ENCODE results near the gene SPEF1. TPM values are rescaled to one million over a fixed set of nuclear protein-coding genes. Genes with fewer than 3 reads are reported as not detected.
A peak's percentile ranks its signal among the peaks of the same experiment; 100 is the strongest.

SPEF1 gene
- total RNA-seq, 2 donors from 2014 or later, result not detected

GRCh38 chr20:3751675-3752385 lies 29.4 kb downstream of the SPEF1 start:
- Histone ChIP-seq H3K9ac (ENCODE audit: low read depth in 2 of 2, low read length in 2 of 2) (no peak overlapping the region), H3K27ac (no peak overlapping the region), H3K4me1 (no peaks in the 10 kb centered on the region), H3K4me3 (peak overlapping the region; percentile 34), H3K36me3 (no peaks in the 10 kb centered on the region), H3K27me3 (peaks cover 15% of the 10 kb centered on the region), H3K9me3 (no peaks in the 10 kb centered on the region)
- intact Hi-C loops (cut with DNase I), result no loop called here
- DNase-seq, result peak; percentile 67
- no peak for TF ChIP-seq CTCF (IDR thresholded peaks at IDR 0.05)

- no peak overlapping the region for H3K27ac ChIP-seq
- no peak for DNase-seq
- H3K36me3 ChIP-seq, result no peaks in the 10 kb centered on the region
- TF ChIP-seq CTCF (IDR thresholded peaks at IDR 0.05), result no peak
- H3K9ac ChIP-seq (ENCODE audit: low read depth in 2 of 2, low read length in 2 of 2), result no peak overlapping the region
- no peaks in the 10 kb centered on the region for H3K4me1 ChIP-seq
- H3K27me3 ChIP-seq, result peaks cover 15% of the 10 kb centered on the region
- H3K4me3 ChIP-seq, result peak overlapping the region; percentile 34
- no peaks in the 10 kb centered on the region for H3K9me3 ChIP-seq
- intact Hi-C loops (cut with DNase I), result no loop called here
Measured at GRCh38 chr20:3751305-3751674, 30.0 kb downstream of the SPEF1 start.

- Histone ChIP-seq H3K4me3 (no peak overlapping the region), H3K36me3 (no peaks in the 10 kb centered on the region), H3K27me3 (peaks cover 15% of the 10 kb centered on the region), H3K4me1 (no peaks in the 10 kb centered on the region), H3K27ac (no peak overlapping the region), H3K9ac (ENCODE audit: low read depth in 2 of 2, low read length in 2 of 2) (no peak overlapping the region), H3K9me3 (no peaks in the 10 kb centered on the region)
- intact Hi-C loops (cut with DNase I), result no loop called here
- TF ChIP-seq CTCF (IDR thresholded peaks at IDR 0.05), result peak; percentile 78
- DNase-seq, result no peak
Measured at GRCh38 chr20:3749689-3750531, 31.3 kb downstream of the SPEF1 start.

DNA sequence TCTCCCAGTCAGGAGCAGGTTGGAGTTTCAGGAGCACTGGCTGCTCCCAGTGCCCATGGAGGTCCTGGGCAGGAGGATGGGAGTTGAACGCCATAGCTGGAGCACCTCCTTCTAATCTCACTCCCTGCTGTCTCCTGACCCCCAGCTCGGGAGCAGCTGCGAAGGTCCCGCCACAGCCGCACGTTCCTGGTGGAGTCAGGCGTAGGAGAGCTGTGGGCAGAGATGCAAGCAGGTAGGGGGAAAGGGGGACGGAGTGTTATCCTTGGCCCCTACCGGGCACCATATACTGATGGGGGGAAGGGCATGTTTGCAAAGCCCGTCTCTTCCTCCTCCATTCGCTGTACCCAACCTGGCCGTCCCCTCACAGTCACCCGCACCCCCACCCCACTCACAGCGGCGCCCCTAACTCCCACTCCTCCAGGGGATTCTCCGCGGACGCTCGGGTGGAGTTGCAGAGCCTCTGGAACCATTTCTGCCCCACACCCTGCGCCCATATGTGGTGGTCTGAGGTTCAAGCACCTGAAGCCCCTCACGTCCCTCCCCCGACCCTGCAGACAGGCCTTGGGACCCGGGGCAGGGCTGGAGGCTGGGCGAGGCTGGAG lies 32.1 kb downstream of the SPEF1 start:
- Histone ChIP-seq H3K9ac (ENCODE audit: low read depth in 2 of 2, low read length in 2 of 2) (no peak overlapping the region), H3K36me3 (no peaks in the 10 kb centered on the region), H3K27me3 (peaks cover 15% of the 10 kb centered on the region), H3K9me3 (no peaks in the 10 kb centered on the region), H3K27ac (no peak overlapping the region), H3K4me1 (no peaks in the 10 kb centered on the region), H3K4me3 (no peak overlapping the region)
- intact Hi-C loops (cut with DNase I), result no loop called here
- DNase-seq, result no peak
- TF ChIP-seq CTCF (IDR thresholded peaks at IDR 0.05), result no peak

DNA sequence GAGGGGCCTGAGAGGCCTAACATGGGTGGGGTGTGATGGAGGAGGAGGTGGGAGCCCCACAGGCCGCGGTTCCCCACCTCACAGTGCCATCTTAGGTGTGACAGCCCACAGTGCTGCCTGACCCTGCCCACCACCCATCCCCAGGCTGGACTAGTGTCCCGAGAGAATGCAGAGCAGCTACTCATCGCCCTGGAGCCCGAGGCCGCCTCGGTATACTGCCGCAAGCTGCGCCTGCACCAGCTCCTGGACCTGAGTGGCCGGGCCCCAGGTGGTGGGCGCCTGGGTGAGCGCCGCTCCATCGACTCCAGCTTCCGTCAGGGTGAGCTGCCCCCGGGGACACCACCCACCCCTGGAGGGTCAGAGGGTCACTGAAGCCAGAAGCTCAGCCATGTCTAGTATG lies 33.2 kb downstream of the SPEF1 start:
- H3K4me3 ChIP-seq, result no peak overlapping the region
- no peaks in the 10 kb centered on the region for H3K4me1 ChIP-seq
- DNase-seq, result no peak
- no peak for TF ChIP-seq CTCF (IDR thresholded peaks at IDR 0.05)
- intact Hi-C loops (cut with DNase I), result no loop called here
- no peaks in the 10 kb centered on the region for H3K36me3 ChIP-seq
- H3K9me3 ChIP-seq, result no peaks in the 10 kb centered on the region
- H3K9ac ChIP-seq (ENCODE audit: low read depth in 2 of 2, low read length in 2 of 2), result no peak overlapping the region
- H3K27me3 ChIP-seq, result peaks cover 15% of the 10 kb centered on the region
- H3K27ac ChIP-seq, result no peak overlapping the region

Data from colonic mucosa (tissue), 4 donors.